ENCODE data around the gene PER1.
A peak's percentile ranks its signal among the peaks of the same experiment; 100 is the strongest.

The PER1 gene

GRCh38 chr17:8189711-8190477 lies 37.7 kb upstream of the PER1 start, which contains the start of gene BORCS6:
Gene BORCS6, minus strand, starts transcription at chr17:8190180. Its CDS starts 40 bp downstream, at chr17:8190140.
- no peaks in the 10 kb centered on the region for H3K9me3 ChIP-seq (ENCODE audit: insufficient read depth, low read length)
- peaks cover 32% of the 10 kb centered on the region for H3F3A ChIP-seq (ENCODE audit: insufficient read depth)
- no peaks in the 10 kb centered on the region for H3K9me2 ChIP-seq (replicated peaks; ENCODE audit: insufficient read depth, low read length)
- H3K79me2 ChIP-seq (ENCODE audit: insufficient read depth, low read length), result peaks cover 13% of the 10 kb centered on the region; the same call in 1 of the 2 replicates
- no peaks in the 10 kb centered on the region for H3K27me3 ChIP-seq (ENCODE audit: low read length)
- peak within 1 kb of the TSS; percentile 78 for H3K4me2 ChIP-seq (ENCODE audit: low read depth, low read length, poor library complexity, severe bottlenecking)
- peak within 1 kb of the TSS; percentile 79 for H3K27ac ChIP-seq (ENCODE audit: low read depth, low read length)
- TF ChIP-seq CTCF (IDR thresholded peaks at IDR 0.05; ENCODE audit: insufficient read depth, low read length, poor library complexity, severe bottlenecking) (no peak), EZH2phosphoT487 (conservative IDR thresholded peaks at IDR 0.05; ENCODE audit: low read length) (no peak)
- H2AFZ ChIP-seq (ENCODE audit: low read depth, low read length, severe bottlenecking), result peak within 1 kb of the TSS; percentile 55
- H3K9ac ChIP-seq (ENCODE audit: low read length), result peak within 1 kb of the TSS; percentile 75
- no peaks in the 10 kb centered on the region for H4K20me1 ChIP-seq (ENCODE audit: low read depth, low read length)
- peak within 1 kb of the TSS; percentile 84 for H3K4me3 ChIP-seq (ENCODE audit: insufficient read depth, low read length, poor library complexity, severe bottlenecking)
- no peaks in the 10 kb centered on the region for H3K36me3 ChIP-seq (ENCODE audit: low read length)

GRCh38 chr17:8189041-8189710 lies 37.0 kb upstream of the PER1 start:
- no peaks in the 10 kb centered on the region for H3K27me3 ChIP-seq (ENCODE audit: low read length)
- H3K9me3 ChIP-seq (ENCODE audit: insufficient read depth, low read length), result no peaks in the 10 kb centered on the region
- TF ChIP-seq CTCF (IDR thresholded peaks at IDR 0.05; ENCODE audit: insufficient read depth, low read length, poor library complexity, severe bottlenecking), result no peak
- no peak for TF ChIP-seq EZH2phosphoT487 (conservative IDR thresholded peaks at IDR 0.05; ENCODE audit: low read length)
- no peaks in the 10 kb centered on the region for H4K20me1 ChIP-seq (ENCODE audit: low read depth, low read length)
- peaks cover 13% of the 10 kb centered on the region; the same call in 1 of the 2 replicates for H3K79me2 ChIP-seq (ENCODE audit: insufficient read depth, low read length)
- H3F3A ChIP-seq (ENCODE audit: insufficient read depth), result peaks cover 32% of the 10 kb centered on the region
- H3K9ac ChIP-seq (ENCODE audit: low read length), result peak overlapping the region; percentile 75
- H3K4me3 ChIP-seq (ENCODE audit: insufficient read depth, low read length, poor library complexity, severe bottlenecking), result peak overlapping the region; percentile 84
- no peaks in the 10 kb centered on the region for H3K36me3 ChIP-seq (ENCODE audit: low read length)
- H3K27ac ChIP-seq (ENCODE audit: low read depth, low read length), result peak overlapping the region; percentile 79
- peak overlapping the region; percentile 55 for H2AFZ ChIP-seq (ENCODE audit: low read depth, low read length, severe bottlenecking)
- no peaks in the 10 kb centered on the region for H3K9me2 ChIP-seq (replicated peaks; ENCODE audit: insufficient read depth, low read length)
- H3K4me2 ChIP-seq (ENCODE audit: low read depth, low read length, poor library complexity, severe bottlenecking), result peak overlapping the region; percentile 78

GRCh38 chr17:8188263-8188839 lies 36.1 kb upstream of the PER1 start:
- Histone ChIP-seq H3F3A (ENCODE audit: insufficient read depth) (peaks cover 32% of the 10 kb centered on the region), H3K4me3 (ENCODE audit: insufficient read depth, low read length, poor library complexity, severe bottlenecking) (peak overlapping the region; percentile 84), H3K9me2 (replicated peaks; ENCODE audit: insufficient read depth, low read length) (no peaks in the 10 kb centered on the region), H2AFZ (ENCODE audit: low read depth, low read length, severe bottlenecking) (no peak overlapping the region), H4K20me1 (ENCODE audit: low read depth, low read length) (no peaks in the 10 kb centered on the region), H3K9me3 (ENCODE audit: insufficient read depth, low read length) (no peaks in the 10 kb centered on the region), H3K9ac (ENCODE audit: low read length) (peak overlapping the region; percentile 75), H3K27me3 (ENCODE audit: low read length) (no peaks in the 10 kb centered on the region), H3K36me3 (ENCODE audit: low read length) (no peaks in the 10 kb centered on the region), H3K27ac (ENCODE audit: low read depth, low read length) (peak overlapping the region; percentile 86), H3K79me2 (ENCODE audit: insufficient read depth, low read length) (peaks cover 13% of the 10 kb centered on the region; the same call in 1 of the 2 replicates), H3K4me2 (ENCODE audit: low read depth, low read length, poor library complexity, severe bottlenecking) (peak overlapping the region; percentile 78)
- TF ChIP-seq EZH2phosphoT487 (conservative IDR thresholded peaks at IDR 0.05; ENCODE audit: low read length) (no peak), CTCF (IDR thresholded peaks at IDR 0.05; ENCODE audit: insufficient read depth, low read length, poor library complexity, severe bottlenecking) (no peak)
